NCI-H748 treated with DMSO at 0.1 percent for 48 hours (cell line): ENCODE data around the gene JOSD1.

Experiments used
- DNase-seq: peaks from one replicate; lab custom pipeline; 2025; lab: John Stamatoyannopoulos, UW

The JOSD1 gene

DNA sequence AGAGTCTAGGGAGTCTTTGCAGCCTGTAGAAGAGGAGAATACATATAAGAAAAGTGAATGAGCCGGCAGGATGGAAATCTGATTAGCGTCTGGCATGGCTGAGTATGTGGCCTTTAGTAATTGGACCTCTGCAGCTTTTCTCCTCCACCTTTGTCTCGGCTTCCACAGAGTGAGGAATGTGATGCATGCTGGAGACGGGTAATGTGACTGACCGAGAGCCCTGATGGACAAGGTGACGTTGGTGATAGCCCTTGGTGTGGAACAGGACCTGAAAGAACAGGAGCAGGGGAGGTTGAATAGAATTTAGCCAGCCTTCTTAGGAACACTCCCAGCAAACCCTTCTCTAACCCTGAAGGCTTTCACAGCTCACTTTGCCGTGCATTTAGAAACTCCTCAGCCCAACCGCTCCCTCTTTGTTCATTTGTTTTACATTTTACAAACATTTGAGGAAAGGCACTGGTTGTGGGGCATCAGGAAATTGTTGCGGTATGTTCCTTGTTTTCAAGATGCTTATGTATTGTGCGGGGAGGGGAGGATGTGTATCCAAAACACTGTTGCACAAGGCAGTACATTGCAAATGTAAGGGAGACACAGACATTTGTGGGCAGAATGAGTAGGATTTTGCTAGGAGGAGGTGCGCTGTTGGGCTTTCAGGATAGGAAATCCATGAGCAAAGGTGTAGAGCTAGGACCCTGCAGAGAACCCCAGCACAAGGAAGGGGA, 11.9 kb upstream of the JOSD1 start:
- DNase-seq: no peak

DNA sequence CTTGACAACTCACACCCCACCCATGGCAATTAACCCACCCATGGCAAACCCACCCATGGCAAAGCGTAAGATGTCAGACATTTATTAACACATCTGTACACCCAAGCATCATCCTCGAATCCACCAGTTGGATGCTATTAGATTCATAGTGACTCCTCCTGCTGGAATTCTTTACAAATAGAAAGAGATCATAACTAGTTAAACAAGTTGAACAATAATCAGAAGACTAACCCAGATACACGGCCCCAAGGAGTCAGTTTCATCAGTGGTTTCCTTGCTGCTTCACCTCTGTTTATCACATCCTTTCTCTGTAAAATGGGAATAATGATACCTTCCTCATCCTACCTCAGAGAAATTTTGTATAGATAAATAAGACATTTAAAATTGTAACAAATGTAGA, 10.1 kb upstream of the JOSD1 start:
- no peak for DNase-seq

DNA sequence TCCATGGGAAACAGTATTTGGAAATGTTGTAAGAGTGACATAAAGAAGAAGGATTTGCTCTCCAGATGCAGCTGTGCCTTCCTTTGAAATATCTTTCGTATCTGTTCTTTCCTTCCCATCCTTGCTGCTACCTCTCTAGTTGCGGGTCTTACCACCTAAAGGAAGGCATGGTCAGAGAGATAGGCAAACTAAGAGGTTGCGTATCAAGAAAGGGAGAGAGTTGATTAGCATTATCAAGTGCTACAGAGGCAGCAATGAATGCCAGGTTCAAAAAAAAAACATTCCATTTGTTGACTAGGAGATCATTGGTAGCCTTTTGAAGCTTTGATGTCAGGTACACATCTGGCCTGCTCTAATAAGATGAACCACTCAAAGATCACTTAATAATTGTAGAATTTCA, 9.6 kb upstream of the JOSD1 start:
- no peak for DNase-seq

DNA sequence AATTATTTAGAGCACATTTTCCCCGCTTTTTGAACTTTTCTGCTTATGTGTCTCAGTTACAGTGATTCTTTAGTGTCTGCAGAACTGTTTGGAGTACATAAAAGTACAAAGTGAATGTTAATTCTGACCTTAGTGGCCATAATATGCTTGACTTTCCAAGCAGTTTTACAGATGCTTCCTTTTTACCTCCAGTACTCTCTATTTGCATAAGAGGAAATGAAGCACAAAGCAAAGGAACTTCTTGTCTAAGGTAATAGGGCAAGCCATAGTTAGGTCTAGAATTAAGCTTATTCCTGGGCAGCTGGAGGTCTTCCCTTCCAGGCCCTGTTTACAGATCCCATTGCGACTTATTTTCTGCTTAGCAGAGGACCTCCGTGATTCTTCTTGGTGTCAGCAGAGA, 8.6 kb upstream of the JOSD1 start:
- DNase-seq: no peak

DNA sequence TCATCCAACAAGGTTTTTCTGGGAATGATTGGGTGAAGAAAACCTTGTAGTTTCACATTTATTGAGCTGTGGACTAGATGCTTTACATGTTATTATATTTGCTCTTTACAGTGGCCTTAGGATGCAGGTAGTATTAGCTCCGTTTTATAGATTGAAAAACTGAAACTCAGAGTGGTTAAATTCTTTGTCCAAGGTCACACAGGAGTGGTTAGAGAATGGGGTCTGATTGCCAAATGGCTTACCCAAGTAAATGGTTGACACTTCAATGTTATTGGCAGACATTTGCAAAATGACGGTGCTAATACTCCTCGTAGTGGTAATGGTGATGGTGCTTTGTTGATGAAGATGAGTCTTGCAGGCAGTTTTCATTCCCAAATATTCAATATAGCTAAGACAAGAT, 7.2 kb upstream of the JOSD1 start:
- DNase-seq: no peak

DNA sequence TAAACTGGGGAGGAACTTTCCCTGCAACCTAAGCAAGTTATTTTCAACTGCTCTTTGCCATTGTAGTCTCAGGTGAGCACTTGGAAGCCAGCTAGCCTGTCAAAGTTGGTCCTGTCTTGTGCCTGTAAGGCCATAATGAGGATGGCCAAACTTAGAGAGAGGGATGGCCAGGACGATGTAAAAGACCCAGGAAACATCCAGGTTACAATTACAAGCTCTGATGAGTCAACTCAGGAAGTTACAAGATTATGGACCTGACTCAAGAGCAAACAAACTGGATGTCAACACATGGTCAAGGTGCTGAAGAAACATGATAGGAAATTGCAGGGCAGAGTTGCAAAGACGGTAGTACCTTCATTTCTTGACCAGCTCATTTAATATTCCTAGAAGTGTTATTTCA, 6.6 kb upstream of the JOSD1 start:
- no peak for DNase-seq

DNA sequence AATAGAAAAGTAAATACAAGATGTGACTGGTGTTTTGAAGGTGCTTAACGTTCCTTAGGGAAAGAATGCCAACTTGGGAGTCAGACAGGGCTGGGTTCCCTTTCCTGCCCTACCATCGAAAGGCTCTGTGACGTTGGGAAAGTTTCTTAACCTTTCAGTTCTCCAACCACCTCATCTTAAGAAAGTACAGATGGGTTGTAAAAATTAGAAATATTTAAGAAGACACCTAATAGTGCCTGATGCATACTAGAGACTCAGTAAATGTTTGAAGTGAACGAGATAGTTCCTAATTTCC, 6.1 kb upstream of the JOSD1 start:
- DNase-seq: no peak

DNA sequence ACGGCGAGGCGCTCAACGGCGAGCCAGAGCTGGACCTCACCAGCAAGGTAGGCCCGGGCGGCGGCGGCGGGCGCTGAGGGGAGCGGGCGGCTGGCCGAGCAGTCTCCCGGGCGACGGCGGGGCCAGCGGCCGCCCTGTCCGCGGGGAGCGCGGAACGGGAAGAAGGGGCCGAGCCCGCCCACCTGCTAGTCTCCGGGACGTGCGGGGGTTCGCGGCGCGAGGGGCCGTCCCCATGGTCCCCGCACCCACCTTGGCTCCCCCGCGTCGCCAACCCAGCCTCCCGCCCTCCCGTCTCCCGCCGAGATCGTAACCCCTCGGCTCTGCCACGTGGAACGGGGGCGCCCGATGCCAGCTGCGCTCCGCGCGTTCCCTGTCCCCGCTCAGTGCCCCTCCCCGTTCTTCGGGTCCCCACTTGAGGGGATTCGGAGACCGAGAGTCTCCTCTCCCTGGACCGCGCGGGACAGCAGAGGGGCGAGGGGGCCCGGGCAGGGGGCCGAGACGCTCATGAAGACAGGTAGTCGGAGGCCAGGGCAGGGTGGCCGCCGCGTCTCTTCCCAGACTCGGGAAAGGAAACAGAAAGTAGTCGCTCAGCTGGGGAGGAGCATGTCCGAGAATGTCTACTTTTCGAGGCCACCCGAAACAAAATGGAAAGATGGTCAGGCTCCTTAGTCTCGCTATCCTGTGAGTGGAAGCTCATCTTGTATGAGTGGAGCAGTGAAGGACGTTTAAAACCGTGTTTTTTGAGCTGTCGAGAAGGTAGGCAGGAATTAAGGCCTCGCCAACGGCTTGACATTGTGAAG, 5.6 kb upstream of the JOSD1 start:
- DNase-seq: no peak

DNA sequence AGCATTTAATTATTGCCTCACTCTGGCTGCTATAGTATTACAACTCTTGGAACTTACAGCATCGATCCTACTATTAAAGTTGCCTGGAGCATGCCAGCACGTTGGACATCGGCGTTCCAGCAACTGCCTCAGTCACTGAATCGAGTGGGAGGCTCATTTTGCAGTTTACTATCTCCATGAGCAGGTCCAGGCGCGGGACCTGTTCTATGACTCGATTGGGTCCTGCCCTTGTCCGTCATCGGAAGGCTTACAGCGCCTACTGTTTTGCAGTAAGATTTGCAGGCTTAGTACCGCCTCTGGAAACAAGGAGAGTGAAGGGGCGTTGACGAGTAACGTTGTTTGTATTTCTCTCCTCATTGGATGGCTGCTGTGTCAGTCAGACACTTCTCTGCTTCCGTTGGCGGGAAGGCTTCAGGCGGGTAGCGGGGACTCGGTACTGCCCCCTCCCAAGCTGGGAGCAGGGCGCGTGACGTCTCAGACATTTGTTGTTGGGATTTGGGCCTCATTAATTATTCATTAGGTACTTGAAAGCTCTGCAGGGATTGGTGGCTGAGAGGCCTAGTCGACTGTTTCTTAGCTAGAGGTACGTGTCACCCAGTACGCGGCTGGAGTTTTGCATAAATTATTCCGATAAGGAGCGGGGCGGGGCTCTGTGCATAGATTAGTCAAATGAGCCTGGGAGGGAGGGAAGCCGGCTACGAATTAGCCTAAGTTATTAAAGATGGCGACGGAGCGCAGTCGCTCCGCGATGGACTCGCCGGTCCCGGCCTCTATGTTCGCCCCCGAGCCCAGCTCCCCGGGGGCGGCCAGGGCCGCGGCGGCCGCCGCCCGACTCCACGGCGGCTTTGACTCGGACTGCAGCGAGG, 4.7 kb upstream of the JOSD1 start, which contains the start of gene GTPBP1:
TSS of gene GTPBP1 (plus strand) at position 710 of the 866 bp plus-strand sequence. CDS start at position 722, 12 bp downstream.
- peak; percentile 98 for DNase-seq

DNA sequence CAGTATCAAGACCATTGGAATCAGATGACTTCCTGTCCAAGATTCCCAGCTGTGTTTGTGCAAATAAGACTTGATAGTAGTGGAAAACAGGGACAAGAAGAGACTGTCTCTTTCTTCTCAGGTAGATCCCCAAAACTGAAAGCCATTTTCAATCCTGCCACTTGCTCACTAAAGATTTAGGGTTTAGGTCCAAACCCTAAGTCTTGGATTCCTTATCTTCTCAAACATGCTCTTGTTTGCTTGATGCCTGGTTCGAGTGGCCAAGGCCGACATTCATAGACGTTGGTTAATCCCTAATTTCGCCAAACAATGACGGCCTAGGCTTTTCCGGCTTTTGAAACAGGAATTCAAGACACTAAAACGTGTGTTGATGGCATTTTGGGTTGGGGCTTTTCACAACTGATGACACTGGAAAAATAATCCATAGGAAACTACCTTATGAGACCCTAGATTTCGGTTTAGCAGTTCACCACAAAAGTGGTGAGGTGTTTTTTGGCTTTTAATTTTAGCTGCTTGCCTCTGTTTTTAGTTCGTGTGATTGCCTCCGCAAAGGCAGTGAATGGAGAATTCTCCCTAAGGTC, 4.0 kb upstream of the JOSD1 start:
- no peak for DNase-seq

DNA sequence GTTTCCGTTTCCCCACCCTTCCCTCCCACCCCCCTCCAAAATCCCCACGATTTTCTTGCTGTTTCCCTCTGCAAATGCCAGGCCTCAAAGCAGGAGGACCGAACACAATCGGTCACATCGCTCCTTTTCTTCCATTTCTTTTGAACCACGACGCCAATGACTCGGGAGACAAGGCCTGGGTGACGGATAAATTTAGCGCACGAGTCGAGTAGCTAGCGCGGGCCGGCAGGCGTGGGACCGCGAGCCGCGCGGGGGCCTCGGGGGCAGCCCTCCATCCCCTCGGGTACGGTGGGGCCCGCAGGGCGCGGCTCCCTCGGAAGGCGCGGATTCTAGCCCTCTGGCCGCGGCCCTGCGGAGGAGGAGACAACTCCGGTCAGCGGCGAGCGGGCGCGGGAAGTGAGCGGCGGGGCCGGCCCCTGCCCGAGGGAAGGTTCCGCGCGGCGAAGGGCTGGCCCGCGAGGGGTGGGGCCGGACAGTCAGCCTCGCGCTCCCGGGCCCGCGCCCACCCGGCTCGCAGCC, 414 bp downstream of the JOSD1 start:
- peak; percentile 13 for DNase-seq

DNA sequence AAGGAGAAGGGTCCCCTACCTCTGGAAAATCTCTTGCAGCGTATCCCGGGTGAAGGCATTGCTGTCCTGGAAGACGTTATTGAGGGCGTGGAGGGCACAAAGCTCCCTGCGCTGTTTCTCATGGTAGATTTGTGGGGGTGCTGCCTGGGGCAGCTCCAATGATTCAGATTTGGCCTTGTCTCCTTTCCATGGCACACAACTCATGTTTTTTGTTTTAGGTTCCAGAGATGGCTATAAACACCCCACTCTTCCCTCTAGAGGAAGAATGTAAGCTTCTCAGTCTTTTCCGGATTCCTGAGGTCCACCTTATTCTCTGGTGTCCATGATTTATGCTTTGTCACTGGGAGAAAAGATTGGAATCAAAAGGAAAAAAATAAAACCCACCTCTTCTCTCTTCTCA, 959 bp downstream of the JOSD1 start:
- no peak for DNase-seq

DNA sequence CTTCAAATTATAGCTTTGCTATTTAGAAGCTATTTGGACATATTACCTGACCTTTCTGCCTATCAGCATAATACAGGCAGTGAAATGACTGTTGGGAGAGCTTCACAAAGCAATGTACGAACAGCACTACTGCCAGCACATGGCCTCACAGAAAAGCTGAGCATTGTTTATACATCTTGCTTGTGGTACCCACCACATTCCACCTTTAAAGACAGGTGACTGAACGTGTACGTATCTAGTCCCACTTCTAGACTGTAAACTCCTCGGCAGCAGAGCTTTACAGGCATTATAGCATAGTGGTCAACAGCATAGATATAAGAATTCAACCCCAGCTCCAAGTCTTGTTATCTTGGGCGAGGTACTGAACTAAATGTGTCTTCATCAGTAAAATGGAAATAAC, 1.6 kb downstream of the JOSD1 start:
- no peak for DNase-seq

DNA sequence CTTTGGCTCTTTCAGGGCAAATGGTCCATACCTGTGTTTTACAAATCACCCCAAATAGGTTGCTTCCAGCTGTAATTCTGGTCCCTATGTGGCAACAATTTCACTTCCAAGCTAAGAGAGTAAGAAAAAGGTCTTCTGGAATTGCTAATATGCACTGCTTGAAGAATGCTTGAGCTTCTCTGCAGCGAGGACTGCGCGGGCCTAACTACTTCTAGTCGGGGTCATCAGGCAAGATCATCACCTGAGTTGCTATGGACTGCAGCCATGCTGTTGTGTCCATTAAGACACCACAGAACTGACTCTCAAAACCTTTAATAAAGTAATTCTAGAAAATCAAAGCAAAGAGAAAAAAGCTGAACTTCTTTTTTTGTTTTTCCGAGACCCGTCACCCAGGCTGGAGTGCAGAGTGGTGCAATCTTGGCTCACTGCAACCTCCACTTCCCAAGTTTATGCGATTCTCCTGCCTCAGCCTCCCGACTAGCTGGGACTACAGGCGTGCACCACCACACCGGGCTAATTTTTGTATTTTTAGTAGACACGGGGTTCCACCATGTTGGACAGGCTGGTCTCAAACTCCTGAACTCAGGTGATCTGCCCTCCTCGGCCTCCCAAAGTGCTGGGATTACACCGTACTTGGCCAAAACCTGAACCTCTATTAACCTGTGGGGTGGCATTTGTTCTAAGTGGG, 2.2 kb downstream of the JOSD1 start:
- DNase-seq: no peak

DNA sequence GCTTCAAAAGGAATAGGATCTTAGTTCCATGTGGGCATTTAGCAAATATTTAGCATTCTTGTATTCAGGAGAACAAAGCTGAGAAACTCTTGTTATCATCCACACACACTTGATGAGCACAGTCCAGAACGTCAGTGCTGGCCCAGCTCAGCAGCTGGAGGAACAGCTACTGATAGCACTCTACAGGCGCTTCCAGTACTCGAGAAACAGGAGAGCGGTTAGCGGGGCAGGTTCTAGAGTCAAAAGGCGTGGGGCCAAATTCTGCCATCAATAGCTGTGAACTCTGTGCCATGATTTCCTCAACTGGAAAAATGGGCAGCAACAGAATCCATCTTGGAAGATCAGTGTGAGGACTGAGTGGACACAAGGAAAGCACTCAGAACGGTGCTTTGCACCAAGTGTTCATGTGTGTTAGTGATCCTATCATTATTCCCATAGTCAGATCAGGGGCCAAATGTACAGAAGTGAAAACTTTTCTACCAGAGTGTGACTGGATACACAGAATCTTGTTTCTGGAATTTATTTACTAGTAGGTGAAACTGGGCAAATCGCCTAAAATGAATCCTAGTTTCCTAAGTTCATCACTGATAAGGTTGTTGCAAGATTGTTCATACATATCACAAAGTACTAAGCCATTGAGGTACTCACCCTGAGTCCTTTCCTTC, 3.2 kb downstream of the JOSD1 start:
- DNase-seq: no peak

DNA sequence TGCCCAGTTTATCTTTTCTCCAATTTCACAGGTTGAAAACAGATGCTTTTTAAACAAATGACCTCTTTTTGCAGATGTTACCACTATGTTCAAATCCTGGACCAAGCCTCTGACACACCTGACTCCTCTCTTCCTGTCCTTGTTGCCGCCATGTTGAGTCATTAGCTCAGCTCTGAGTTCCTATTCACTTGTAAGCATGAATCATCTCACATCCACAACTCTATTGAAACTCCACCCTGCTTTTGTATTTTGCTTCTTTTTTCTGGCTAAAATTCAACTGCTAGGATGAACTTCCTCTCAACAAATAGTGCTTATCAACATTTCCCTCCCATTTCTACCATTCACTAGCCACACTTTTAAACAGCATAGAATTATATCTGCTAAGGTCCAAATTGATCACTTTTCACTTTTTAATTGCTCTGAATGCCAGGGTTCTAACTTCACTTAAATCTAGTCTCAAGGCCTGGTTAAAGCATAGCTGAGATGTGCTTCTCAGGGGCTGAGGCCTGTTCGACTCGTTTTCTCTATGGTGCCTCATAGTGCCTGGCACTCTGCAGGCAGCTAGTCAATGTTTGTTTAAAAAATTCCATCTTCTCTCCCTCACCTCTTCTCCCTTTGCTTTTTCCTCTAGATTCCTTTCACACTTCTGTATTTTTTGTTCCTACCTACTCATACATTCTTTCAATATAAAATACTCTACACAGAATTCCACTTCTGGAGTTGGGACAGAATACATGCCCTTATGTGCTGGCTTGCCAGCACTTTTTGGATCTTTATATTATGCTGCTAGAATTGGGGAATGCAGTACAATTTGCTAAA, 3.9 kb downstream of the JOSD1 start:
- DNase-seq: no peak

DNA sequence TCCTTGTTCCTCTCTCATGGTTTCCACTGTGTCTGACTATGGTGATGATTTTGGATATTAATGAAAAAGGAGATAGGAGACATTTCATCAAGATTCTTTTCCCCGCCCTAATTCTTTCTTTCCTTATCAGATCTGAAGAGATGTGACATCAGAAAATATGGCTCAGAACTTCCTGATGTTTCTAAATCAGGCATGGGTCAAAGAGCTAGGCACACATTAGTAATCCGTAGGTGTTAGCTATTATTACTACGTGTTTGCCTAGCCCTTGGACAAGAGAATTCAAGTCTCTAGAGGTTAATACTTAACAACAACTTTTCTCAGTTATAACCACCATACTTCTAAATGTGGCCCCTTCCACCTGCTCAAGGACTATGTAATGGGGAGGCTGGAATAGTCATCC, 5.8 kb downstream of the JOSD1 start:
- DNase-seq: no peak

DNA sequence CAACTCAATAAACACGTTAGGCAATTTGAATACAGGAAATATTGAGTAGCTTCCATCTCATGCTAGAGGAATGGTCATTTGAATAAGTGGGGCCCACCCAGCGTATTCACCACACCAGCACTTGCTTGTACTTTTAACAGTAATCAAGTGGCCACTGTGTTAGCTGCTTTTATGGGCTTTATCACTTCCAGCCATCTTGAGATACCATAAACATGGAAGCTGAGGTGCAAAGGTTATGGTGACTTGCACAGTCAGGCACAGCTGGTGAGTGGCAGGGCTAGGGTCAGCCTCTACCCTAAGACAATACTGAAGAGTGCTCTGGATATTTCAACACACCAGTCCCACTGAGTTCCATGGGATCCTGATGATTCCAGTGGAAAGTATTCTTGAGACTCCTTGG, 6.7 kb downstream of the JOSD1 start:
- no peak for DNase-seq

DNA sequence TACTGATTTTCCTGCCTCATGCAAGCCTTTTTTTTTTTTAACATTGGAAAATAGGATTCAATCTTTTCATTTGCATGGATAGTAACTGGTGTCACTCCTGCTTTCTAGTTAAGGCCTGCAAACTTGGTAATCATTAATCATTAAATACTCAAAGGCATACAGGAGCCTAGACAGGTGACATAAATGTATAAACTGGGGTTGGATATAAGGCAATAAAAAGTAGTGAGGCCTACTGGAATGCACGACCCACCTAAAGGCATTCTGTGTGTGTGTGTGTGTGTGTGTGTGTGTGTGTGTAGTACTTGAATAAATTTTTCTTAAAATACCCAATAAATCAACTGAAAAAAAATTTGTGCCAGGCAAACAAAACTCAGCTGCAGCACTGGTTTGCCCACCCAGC, 11.1 kb downstream of the JOSD1 start:
- no peak for DNase-seq

DNA sequence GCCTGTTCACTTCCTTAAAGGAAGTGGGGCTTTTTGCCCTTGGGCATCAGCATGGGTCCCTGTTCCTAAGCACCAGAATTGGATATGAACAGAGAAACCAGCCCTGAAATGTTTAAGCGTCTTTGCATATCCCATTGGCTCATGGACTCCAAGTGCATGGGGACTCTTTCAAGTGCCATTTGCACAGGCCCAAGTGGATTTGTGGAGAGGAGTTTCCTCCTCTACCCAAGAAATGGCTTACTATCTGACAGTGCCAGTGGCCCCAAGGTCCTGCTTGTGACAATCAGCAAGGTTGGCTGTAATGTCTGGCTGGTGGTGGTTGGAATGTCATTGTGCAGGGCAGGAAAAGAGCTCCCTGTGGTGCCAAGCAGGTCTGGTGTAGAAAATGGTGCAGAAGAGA, 15.0 kb downstream of the JOSD1 start:
- no peak for DNase-seq
